Nephron (organoid): ENCODE measurements around the gene VPS26B.

Experiments used
- H3K27ac Mint-ChIP-seq, 3 experiments: 2 replicates each; pipeline ENCODE4 v1.8.0; 2020; ENCODE audit warnings: mixed read lengths in 3 of 3, mild to moderate bottlenecking in 2 of 3, moderate library complexity in 1 of 3
- H3K27me3 Mint-ChIP-seq: 2 replicates; pipeline ENCODE4 v1.8.0; 2021; ENCODE audit warnings: low read depth, mild to moderate bottlenecking, moderate library complexity, mixed read lengths
- H3K36me3 Mint-ChIP-seq: 2 replicates; pipeline ENCODE4 v1.8.0; 2020; ENCODE audit warnings: low read depth, mixed read lengths
- H3K4me1 Mint-ChIP-seq: 2 replicates; pipeline ENCODE4 v1.8.0; 2020; ENCODE audit warnings: mixed read lengths
- H3K4me3 Mint-ChIP-seq, 3 experiments: 2 replicates each; pipeline ENCODE4 v1.8.0; 2020; ENCODE audit warnings: mild to moderate bottlenecking in 3 of 3, mixed read lengths in 3 of 3, moderate library complexity in 2 of 3
- H3K9me3 Mint-ChIP-seq: 2 replicates; pipeline ENCODE4 v1.8.0; 2020; ENCODE audit warnings: mixed read lengths
- TF ChIP-seq, protein P1 (sequence below), 3 experiments: fragments of 200-600 bp; sonication (generic); IDR thresholded peaks; one replicate each; pipeline ENCODE4 v1.5.0; 2021; ENCODE audit warnings: antibody characterized with exemption in 3 of 3; ENCODE audit not compliant: unreplicated experiment in 3 of 3

Gene VPS26B

GRCh38 chr11:134215836-134216235 is 8.6 kb upstream of the VPS26B start:
- H3K4me1 Mint-ChIP-seq, result no peaks in the 10 kb centered on the region
- TF ChIP-seq, protein P1, sequence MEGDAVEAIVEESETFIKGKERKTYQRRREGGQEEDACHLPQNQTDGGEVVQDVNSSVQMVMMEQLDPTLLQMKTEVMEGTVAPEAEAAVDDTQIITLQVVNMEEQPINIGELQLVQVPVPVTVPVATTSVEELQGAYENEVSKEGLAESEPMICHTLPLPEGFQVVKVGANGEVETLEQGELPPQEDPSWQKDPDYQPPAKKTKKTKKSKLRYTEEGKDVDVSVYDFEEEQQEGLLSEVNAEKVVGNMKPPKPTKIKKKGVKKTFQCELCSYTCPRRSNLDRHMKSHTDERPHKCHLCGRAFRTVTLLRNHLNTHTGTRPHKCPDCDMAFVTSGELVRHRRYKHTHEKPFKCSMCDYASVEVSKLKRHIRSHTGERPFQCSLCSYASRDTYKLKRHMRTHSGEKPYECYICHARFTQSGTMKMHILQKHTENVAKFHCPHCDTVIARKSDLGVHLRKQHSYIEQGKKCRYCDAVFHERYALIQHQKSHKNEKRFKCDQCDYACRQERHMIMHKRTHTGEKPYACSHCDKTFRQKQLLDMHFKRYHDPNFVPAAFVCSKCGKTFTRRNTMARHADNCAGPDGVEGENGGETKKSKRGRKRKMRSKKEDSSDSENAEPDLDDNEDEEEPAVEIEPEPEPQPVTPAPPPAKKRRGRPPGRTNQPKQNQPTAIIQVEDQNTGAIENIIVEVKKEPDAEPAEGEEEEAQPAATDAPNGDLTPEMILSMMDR (IDR thresholded peaks at IDR 0.05; ENCODE audit: unreplicated experiment in 3 of 3), result no peak
- no peaks in the 10 kb centered on the region for H3K9me3 Mint-ChIP-seq
- peaks cover 50% of the 10 kb centered on the region for H3K36me3 Mint-ChIP-seq
- no peaks in the 10 kb centered on the region for H3K27me3 Mint-ChIP-seq
- H3K27ac Mint-ChIP-seq, result no peak overlapping the region
- no peak overlapping the region for H3K4me3 Mint-ChIP-seq

GRCh38 chr11:134216816-134217215 is 7.7 kb upstream of the VPS26B start:
- no peak overlapping the region for H3K27ac Mint-ChIP-seq
- TF ChIP-seq, protein P1 (IDR thresholded peaks at IDR 0.05; ENCODE audit: unreplicated experiment in 3 of 3), result no peak
- peaks cover 43% of the 10 kb centered on the region for H3K36me3 Mint-ChIP-seq
- H3K9me3 Mint-ChIP-seq, result no peaks in the 10 kb centered on the region
- H3K4me3 Mint-ChIP-seq, result no peak overlapping the region
- peaks cover under 1% of the 10 kb centered on the region for H3K4me1 Mint-ChIP-seq
- no peaks in the 10 kb centered on the region for H3K27me3 Mint-ChIP-seq

DNA sequence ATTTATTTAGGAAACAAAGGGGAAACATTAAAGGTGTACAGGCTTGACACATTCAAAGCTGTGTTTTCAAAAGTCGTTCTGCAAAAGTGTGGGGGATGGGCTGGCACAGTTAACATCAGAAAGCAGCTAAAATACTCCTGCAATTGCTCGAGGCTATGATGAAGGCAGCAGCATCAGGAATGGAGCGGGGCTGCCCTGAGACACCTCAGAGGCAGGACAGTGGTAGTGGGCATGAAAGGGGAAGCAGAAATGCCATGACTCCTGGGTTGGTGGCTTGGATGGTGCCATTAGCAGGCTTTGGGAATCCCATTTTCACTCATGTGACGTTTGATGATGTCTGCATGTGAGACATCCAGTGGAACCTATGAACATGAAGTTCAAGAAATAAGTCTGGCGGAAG is 1.4 kb upstream of the VPS26B start:
- TF ChIP-seq, protein P1 (IDR thresholded peaks at IDR 0.05; ENCODE audit: unreplicated experiment in 3 of 3), result no peak
- Mint-ChIP-seq H3K36me3 (peaks cover 20% of the 10 kb centered on the region), H3K27ac (peak overlapping the region; percentile 70 to 93 (median 74))

DNA sequence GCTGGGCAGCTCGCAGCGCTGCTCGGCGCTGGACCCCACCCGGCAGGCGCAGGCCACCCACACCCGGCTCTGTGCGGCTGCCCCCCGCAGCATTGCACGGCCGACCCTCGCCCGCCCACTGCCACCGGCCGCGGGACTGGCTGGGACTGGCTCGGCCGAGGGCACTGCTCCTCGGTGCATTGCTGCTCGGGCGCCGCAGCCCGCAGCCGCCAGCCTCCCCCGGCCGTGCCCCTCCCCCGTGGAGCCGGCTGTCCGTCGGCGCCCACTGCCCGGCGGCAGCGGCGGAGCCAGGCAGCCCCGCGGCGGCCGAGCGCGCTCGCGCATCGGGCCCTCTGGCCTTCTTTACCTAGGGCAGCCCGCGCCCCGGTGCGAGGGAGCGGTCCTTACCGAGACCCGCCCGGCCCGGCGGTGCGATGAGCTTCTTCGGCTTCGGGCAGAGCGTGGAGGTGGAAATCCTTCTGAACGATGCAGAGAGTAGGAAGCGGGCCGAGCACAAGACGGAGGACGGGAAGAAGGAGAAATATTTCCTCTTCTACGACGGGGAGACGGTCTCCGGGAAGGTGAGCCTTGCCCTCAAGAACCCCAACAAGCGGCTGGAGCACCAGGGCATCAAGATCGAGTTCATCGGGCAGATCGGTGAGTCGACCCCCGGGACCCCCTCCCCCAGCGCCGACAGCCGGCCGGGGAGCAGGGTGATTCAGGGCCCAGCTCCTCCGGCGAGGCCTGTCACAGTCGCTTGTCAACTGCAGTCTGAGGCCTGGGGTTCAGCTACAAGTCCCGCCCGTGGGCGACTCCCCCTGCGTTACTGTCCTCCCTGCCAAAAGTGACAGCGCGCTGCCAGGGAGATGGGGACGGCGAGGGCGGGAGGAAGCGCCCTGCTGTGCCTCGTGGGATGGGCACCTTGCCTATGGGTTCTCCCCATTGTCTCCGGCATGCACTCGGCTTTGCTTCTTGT is 516 bp downstream of the VPS26B start:
- Mint-ChIP-seq H3K4me3 (peak overlapping the region; percentile 94 to 97 (median 95)), H3K27ac (peak overlapping the region; percentile 45 to 80 (median 79)), H3K36me3 (peaks cover 7% of the 10 kb centered on the region), H3K9me3 (no peaks in the 10 kb centered on the region), H3K27me3 (no peaks in the 10 kb centered on the region), H3K4me1 (peaks cover 53% of the 10 kb centered on the region)
- TF ChIP-seq, protein P1 (IDR thresholded peaks at IDR 0.05; ENCODE audit: unreplicated experiment in 3 of 3), result no peak

More for the DNA sequence above, 1.4 kb upstream of the VPS26B start:
- peak overlapping the region; percentile 91 to 96 (median 95) for H3K4me3 Mint-ChIP-seq
- H3K27me3 Mint-ChIP-seq, result no peaks in the 10 kb centered on the region
- peaks cover 44% of the 10 kb centered on the region for H3K4me1 Mint-ChIP-seq
- no peaks in the 10 kb centered on the region for H3K9me3 Mint-ChIP-seq

DNA sequence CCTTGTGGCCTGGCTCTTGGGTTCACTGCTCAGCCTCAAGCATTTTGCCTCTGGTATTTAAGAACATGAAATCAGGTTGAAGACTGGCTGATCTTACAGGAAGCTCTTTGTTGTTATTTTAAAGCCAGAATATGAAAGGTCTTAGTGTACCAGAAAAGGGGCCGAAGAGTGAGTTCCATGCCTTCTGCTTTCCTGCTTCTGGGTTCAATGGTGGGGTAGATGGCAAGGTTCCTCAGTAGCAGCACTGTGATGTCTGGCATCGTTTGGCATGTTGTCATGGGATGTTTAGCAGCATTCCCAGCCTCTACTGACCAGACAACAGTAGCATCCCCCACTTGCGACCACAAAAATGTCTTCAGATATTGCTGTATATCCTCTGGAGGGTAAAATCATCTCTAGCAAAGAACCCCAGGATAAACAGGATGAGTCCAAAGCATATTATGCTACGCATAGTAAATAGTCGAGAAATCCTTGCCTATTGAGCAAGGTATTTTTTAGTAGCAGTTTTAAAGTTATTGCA is 2.4 kb downstream of the VPS26B start:
- H3K9me3 Mint-ChIP-seq, result no peaks in the 10 kb centered on the region
- peak overlapping the region; percentile 94 to 97 (median 95) for H3K4me3 Mint-ChIP-seq
- H3K4me1 Mint-ChIP-seq, result peaks cover 65% of the 10 kb centered on the region
- H3K27ac Mint-ChIP-seq, result no peak overlapping the region
- no peaks in the 10 kb centered on the region for H3K36me3 Mint-ChIP-seq
- TF ChIP-seq, protein P1 (IDR thresholded peaks at IDR 0.05; ENCODE audit: unreplicated experiment in 3 of 3), result no peak
- no peaks in the 10 kb centered on the region for H3K27me3 Mint-ChIP-seq
